ENCODE data around the gene FBXO31. TPM values are rescaled to one million over a fixed set of nuclear protein-coding genes. Genes with fewer than 3 reads are reported as not detected.

Gene FBXO31
- total and polyA plus RNA-seq, 9 of the 15 experiments (the other 6 are each of a cell fraction or from before 2014, with no cell fraction given), result 0.18 to 33.3 (median 10.9) TPM

DNA sequence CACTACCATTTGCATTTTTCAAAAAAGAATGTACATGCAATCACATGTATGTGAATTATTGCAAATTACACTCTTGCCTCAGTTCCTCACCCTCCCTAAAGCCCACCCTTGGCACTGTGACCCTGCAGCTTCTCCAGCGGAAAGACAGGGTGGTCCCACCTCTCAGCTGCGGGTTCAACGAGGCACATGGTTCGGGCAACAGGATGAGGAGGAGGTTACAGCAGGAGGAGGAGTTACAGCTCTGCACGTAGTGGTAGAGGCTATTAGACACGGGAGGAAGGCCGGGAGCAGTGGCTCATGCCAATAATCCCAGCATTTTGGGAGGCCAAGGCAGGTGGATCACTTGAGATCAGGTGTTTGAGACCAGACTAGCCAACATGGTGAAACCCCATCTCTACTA lies 71.6 kb downstream of the FBXO31 start:
- Histone ChIP-seq H3K9ac (ENCODE audit: insufficient read depth in 1 of 2, low read depth in 2 of 2, low read length in 2 of 2) (no peak overlapping the region), H3K9me1 (ENCODE audit: control insufficient read depth, insufficient read depth, low read length) (no peaks in the 10 kb centered on the region), H3K27ac (ENCODE audit: extremely low read depth, low read depth, low read length) (no peak overlapping the region), H4K20me1 (replicated peaks; ENCODE audit: control insufficient read depth, insufficient read depth, low read length) (no peaks in the 10 kb centered on the region), H3K4me3 (no peak overlapping the region), H3K9me3 (replicated peaks; ENCODE audit: control insufficient read depth, insufficient read depth, low read depth, low read length) (peaks cover 6% of the 10 kb centered on the region), H2AFZ (ENCODE audit: low read depth, low read length) (no peak overlapping the region), H3K27me3 (ENCODE audit: control insufficient read depth in 2 of 2, insufficient read depth in 2 of 2, low read length in 2 of 2) (no peaks in the 10 kb centered on the region), H3K79me2 (ENCODE audit: control insufficient read depth, insufficient read depth, low read length) (peaks cover 1% of the 10 kb centered on the region; the same call in 1 of the 3 replicates), H3K4me1 (replicated peaks in 1 of 2; ENCODE audit: control insufficient read depth in 2 of 2, insufficient read depth in 2 of 2, low read length in 2 of 2) (peaks cover 2 to 17% of the 10 kb centered on the region in 2 experiments; a peak in 4 of 5 replicates), H3K36me3 (ENCODE audit: control insufficient read depth, insufficient read depth, low read length) (no peaks in the 10 kb centered on the region), H3K4me2 (ENCODE audit: insufficient read depth, low read length) (no peak overlapping the region)
- ATAC-seq (no peak), FAIRE-seq (no peak), DNase-seq (ENCODE audit: extremely low read depth in 1 of 4, low spot score in 3 of 4) (no peak)
- CTCF ChIA-PET (ENCODE audit: low intra/inter-chr PET ratio), result no interaction called here
- POLR2A ChIA-PET, result interaction anchor here (0.7 to 1.3 kb wide), 2 partner anchors 11 to 119 kb away, joined by 3 to 4 read pairs; no protein-coding TSS in a partner anchor
- in situ Hi-C loops (cut with MboI), result no loop called here
- TF ChIP-seq ZNF146 (CRISPR knock-in tag; IDR thresholded peaks at IDR 0.05; ENCODE audit: unreplicated experiment) (no peak), ZNF668 (CRISPR knock-in tag; IDR thresholded peaks at IDR 0.05) (no peak), ZNF253 (CRISPR knock-in tag; conservative IDR thresholded peaks at IDR 0.05) (no peak), MEF2A (IDR thresholded peaks at IDR 0.05; ENCODE audit: control insufficient read depth, low read depth, low read length) (no peak), MEF2D (tag; conservative IDR thresholded peaks at IDR 0.05; ENCODE audit: low read depth) (no peak), CBX1 (IDR thresholded peaks at IDR 0.05; ENCODE audit: low read depth) (no peak), TEAD1 (CRISPR knock-in tag; IDR thresholded peaks at IDR 0.05) (no peak), HNRNPK (IDR thresholded peaks at IDR 0.05; ENCODE audit: low read depth, low read length, poor library complexity, severe bottlenecking) (no peak), MCM2 (IDR thresholded peaks at IDR 0.05; ENCODE audit: low read depth) (no peak), GATAD2B (IDR thresholded peaks at IDR 0.05; ENCODE audit: borderline replicate concordance) (no peak), PTTG1 (tag; IDR thresholded peaks at IDR 0.05; ENCODE audit: low read depth) (no peak), CREBBP (IDR thresholded peaks at IDR 0.05; ENCODE audit: low read depth, low read length) (no peak), CBFB (CRISPR knock-in tag; IDR thresholded peaks at IDR 0.05) (no peak), PHB (CRISPR knock-in tag; IDR thresholded peaks at IDR 0.05) (no peak), ERF (CRISPR knock-in tag; IDR thresholded peaks at IDR 0.05) (no peak)
- BruUV-seq (replicated peaks), result no TSS peak
- intact Hi-C loops (cut with micrococcal nuclease), result no loop called here
- WGBS (ENCODE audit: insufficient coverage, low coverage, missing lambda C conversion rate), result 69% methylated on average over 7 of the region's 7 CpGs

All from K562 (cell line).